Stimulated activated CD4-positive, alpha-beta T cell treated with anti-CD3 and anti-CD28 coated beads, TNF-alpha, amount 100 ng/mL, for 4 hours (primary cell): ENCODE measurements around the gene PRR16.
"Not testable (repeated sequence)": the region's sequence is repeated elsewhere in the genome, so short reads cannot be mapped to it uniquely, and the experiment has no call there.

Experiments
- DNase-seq, 3 experiments: peaks; one replicate each; pipeline ENCODE4 v3.0.0-alpha.2; 2020; ENCODE audit warnings: low read depth in 3 of 3

Gene PRR16

GRCh38 chr5:120463991-120464626, at the start of gene PRR16:
PRR16 (plus strand) TSS chr5:120464300.
- DNase-seq: no peak

GRCh38 chr5:120415985-120416384, 48.1 kb upstream of the PRR16 start:
- DNase-seq: no peak

- no peak for DNase-seq
These were observed 45.0 kb upstream of the PRR16 start for GRCh38 chr5:120419127-120419526.

- not testable (repeated sequence) for DNase-seq
These were observed 37.3 kb upstream of the PRR16 start for GRCh38 chr5:120426633-120427275.

- no peak for DNase-seq
These were observed 33.5 kb upstream of the PRR16 start for GRCh38 chr5:120430572-120430971.

- no peak for DNase-seq
These were observed 31.2 kb upstream of the PRR16 start for GRCh38 chr5:120432861-120433260.

- DNase-seq: no peak
These were observed 29.0 kb upstream of the PRR16 start for GRCh38 chr5:120435129-120435528.

GRCh38 chr5:120436996-120437395, 27.1 kb upstream of the PRR16 start:
- DNase-seq: no peak

GRCh38 chr5:120442694-120443093, 21.4 kb upstream of the PRR16 start:
- DNase-seq: no peak

- DNase-seq: no peak
These were observed 20.5 kb upstream of the PRR16 start for GRCh38 chr5:120443607-120444006.

- DNase-seq: no peak
These were observed 18.0 kb upstream of the PRR16 start for GRCh38 chr5:120446068-120446492.

- no peak for DNase-seq
These were observed 17.2 kb upstream of the PRR16 start for GRCh38 chr5:120446901-120447300.

- DNase-seq: no peak
These were observed 16.3 kb upstream of the PRR16 start for GRCh38 chr5:120447706-120448239.

- DNase-seq: no peak
These were observed 14.6 kb upstream of the PRR16 start for GRCh38 chr5:120449501-120449900.

GRCh38 chr5:120450910-120451309, 13.2 kb upstream of the PRR16 start:
- no peak for DNase-seq

GRCh38 chr5:120451445-120451844, 12.7 kb upstream of the PRR16 start:
- no peak for DNase-seq

GRCh38 chr5:120452471-120452870, 11.6 kb upstream of the PRR16 start:
- no peak for DNase-seq

- no peak for DNase-seq
These were observed 9.9 kb upstream of the PRR16 start for GRCh38 chr5:120454094-120454798.

- no peak for DNase-seq
These were observed 8.1 kb upstream of the PRR16 start for GRCh38 chr5:120456006-120456405.

GRCh38 chr5:120457839-120458507, 6.1 kb upstream of the PRR16 start:
- DNase-seq: peak in 2 of 3 experiments; percentile 1 to 8

- not testable (repeated sequence) for DNase-seq
These were observed 5.6 kb upstream of the PRR16 start for GRCh38 chr5:120458508-120458847.

- DNase-seq: no peak
These were observed 2.8 kb upstream of the PRR16 start for GRCh38 chr5:120461251-120461650.
